SK-N-SH (cell line): ENCODE results near the gene GCNT2. TPM values are rescaled to one million over a fixed set of nuclear protein-coding genes. Genes with fewer than 3 reads are reported as not detected.

Experiments used
- CTCF ChIA-PET: fragments of 300-600, 350-600 bp; formaldehyde crosslinking; extraction: SDS; loops from one replicate; lab custom pipeline; 2021; lab: Yijun Ruan, JAX
- POLR2A ChIA-PET: fragments of 350-600 bp; sonication (Branson Sonifier 250); formaldehyde crosslinking; extraction: SDS; loops from one replicate; lab custom pipeline; 2020; ENCODE audit warnings: antibody characterized with exemption, inconsistent platforms; lab: Yijun Ruan, JAX
- DNase-seq: peaks from one replicate; pipeline ENCODE4 v3.0.0; 2012
- H2AFZ ChIP-seq: fragments of 200-600 bp; sonication (generic); 2 replicates; pipeline ENCODE4 v1.8.1; 2016; ENCODE audit warnings: antibody characterized with exemption, mild to moderate bottlenecking, low read depth
- H3F3A ChIP-seq: fragments of 200-600 bp; sonication (generic); replicated peaks from 2 replicates; pipeline ENCODE3; 2016; ENCODE audit warnings: antibody characterized with exemption, mild to moderate bottlenecking; ENCODE audit not compliant: insufficient read depth
- H3K27ac ChIP-seq, 2 experiments: fragments of 200-500 bp in 1 of 2; fragments of 200-600 bp in 1 of 2; sonication (Bioruptor generic) in 1 of 2; sonication (generic), shearing (Covaris generic) in 1 of 2; 2 replicates each; pipeline versions ENCODE4 v1.5.1 to v1.6.1; 2014 to 2016; ENCODE audit warnings: low read depth in 2 of 2, inconsistent platforms in 1 of 2, low read length in 1 of 2, mild to moderate bottlenecking in 1 of 2, mixed read lengths in 1 of 2
- H3K27me3 ChIP-seq: fragments of 200-600 bp; sonication (generic), shearing (Covaris generic); 2 replicates; pipeline ENCODE4 v1.6.1; 2016; ENCODE audit warnings: mixed run types; ENCODE audit not compliant: insufficient read depth
- H3K36me3 ChIP-seq, 2 experiments: fragments of 200-500 bp in 1 of 2; fragments of 200-600 bp in 1 of 2; sonication (Bioruptor generic) in 1 of 2; sonication (generic) in 1 of 2; replicated peaks in 1 of 2; 2 replicates each; pipeline versions ENCODE3 to v1.5.1; 2014 to 2016; ENCODE audit warnings: low read length in 1 of 2, mild to moderate bottlenecking in 1 of 2; ENCODE audit not compliant: insufficient read depth in 2 of 2, control insufficient read depth in 1 of 2
- H3K4me1 ChIP-seq, 2 experiments: fragments of 200-500 bp in 1 of 2; fragments of 200-600 bp in 1 of 2; sonication (Bioruptor generic) in 1 of 2; sonication (generic), shearing (Covaris generic) in 1 of 2; 2 replicates each; pipeline versions ENCODE4 v1.5.1 to v1.6.1; 2014 to 2016; ENCODE audit warnings: low read depth in 1 of 2, low read length in 1 of 2, mixed run types in 1 of 2; ENCODE audit not compliant: insufficient read depth in 2 of 2, control insufficient read depth in 1 of 2
- H3K4me2 ChIP-seq: fragments of 200-600 bp; sonication (generic), shearing (Covaris generic); 2 replicates; pipeline ENCODE4 v1.6.1; 2017; ENCODE audit warnings: mixed run types
- H3K4me3 ChIP-seq, 2 experiments: fragments of 200-500 bp in 1 of 2; fragments of 200-600 bp in 1 of 2; sonication (Bioruptor generic) in 1 of 2; sonication (generic), shearing (Covaris generic) in 1 of 2; 2 replicates each; pipeline versions ENCODE4 v1.5.1 to v1.8.1; 2014 to 2016; ENCODE audit warnings: low read depth in 2 of 2, inconsistent platforms in 1 of 2, low read length in 1 of 2, mild to moderate bottlenecking in 1 of 2, mixed read lengths in 1 of 2, moderate library complexity in 1 of 2
- H3K79me2 ChIP-seq: fragments of 200-600 bp; sonication (generic); 2 replicates; pipeline ENCODE4 v1.8.1; 2017; ENCODE audit warnings: mild to moderate bottlenecking; ENCODE audit not compliant: insufficient read depth
- H3K9ac ChIP-seq: fragments of 200-600 bp; sonication (generic); 2 replicates; pipeline ENCODE4 v1.6.1; 2017; ENCODE audit warnings: mixed run types
- H3K9me2 ChIP-seq: fragments of 200-600 bp; sonication (generic); 2 replicates; pipeline ENCODE4 v1.6.1; 2017; ENCODE audit warnings: mixed run types
- H3K9me3 ChIP-seq: fragments of 200-600 bp; sonication (generic); 2 replicates; pipeline ENCODE4 v1.6.1; 2017; ENCODE audit warnings: mixed run types, mild to moderate bottlenecking, moderate library complexity
- H4K20me1 ChIP-seq: fragments of 200-600 bp; sonication (generic); 2 replicates; pipeline ENCODE4 v1.6.1; 2017; ENCODE audit warnings: mild to moderate bottlenecking, mixed run types; ENCODE audit not compliant: insufficient read depth
- ELF1 ChIP-seq: IDR thresholded peaks from 2 replicates; pipeline ENCODE4 v1.4.0; 2012
- GABPA ChIP-seq: IDR thresholded peaks from 2 replicates; pipeline ENCODE4 v1.4.0; 2012; ENCODE audit warnings: low read depth, mild to moderate bottlenecking
- TAF1 ChIP-seq: IDR thresholded peaks from 2 replicates; pipeline ENCODE4 v1.6.1; 2012; ENCODE audit warnings: low read depth, mild to moderate bottlenecking, low read length, moderate library complexity, borderline replicate concordance
- WGBS: methylation state at CpG from one replicate; pipeline ENCODE4 v1.1.6; 2017; ENCODE audit warnings: low lambda C conversion rate; 5-methylcytosine and 5-hydroxymethylcytosine counted together
- polyA plus RNA-seq, 3 experiments: library from polyadenylated mRNA; depleted of rRNA; stranded (reverse); fragments of >200 nt; gene quantifications; 2 replicates each; pipeline ENCODE4 v1.2.3, GENCODE V29; 2012
- small RNA-seq, 7 experiments: library from RNA; depleted of rRNA; stranded (forward); fragments of <200 nt; gene quantifications; one replicate each; pipeline ENCODE3, GENCODE V24; 2012

GCNT2 gene
- polyA plus RNA-seq, 1 of the 3 experiments (the other 2 are of a cell fraction) = 0.13 TPM

DNA sequence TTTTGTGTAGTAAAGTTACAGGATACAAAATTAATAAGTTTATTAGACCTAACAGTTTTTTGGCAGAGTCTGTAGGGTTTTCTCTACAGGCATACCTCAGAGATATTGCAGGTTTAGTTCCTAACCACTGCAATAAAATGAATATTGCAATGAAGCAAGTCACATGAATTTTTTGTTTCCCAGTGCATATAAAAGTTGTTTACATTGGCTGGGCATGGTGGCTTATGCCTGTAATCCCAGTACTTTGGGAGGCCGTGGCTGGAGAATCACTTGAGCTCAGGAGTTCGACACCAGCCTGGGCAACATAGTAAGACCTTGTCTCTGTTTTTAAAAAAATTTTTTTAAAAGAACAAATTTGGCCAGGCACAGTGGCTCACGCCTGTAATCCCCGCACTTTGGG lies 157.3 kb downstream of the GCNT2 start:
- no peaks in the 10 kb centered on the region for H3K27me3 ChIP-seq
- no peak for DNase-seq
- H3K9me2 ChIP-seq = no peaks in the 10 kb centered on the region
- H2AFZ ChIP-seq = no peak overlapping the region
- H3K9me3 ChIP-seq = no peaks in the 10 kb centered on the region
- no peaks in the 10 kb centered on the region for H3K36me3 ChIP-seq
- ChIA-PET CTCF (no interaction called here), POLR2A (no interaction called here)
- no peak overlapping the region for H3K9ac ChIP-seq
- TF ChIP-seq TAF1 (no peak), GABPA (no peak), ELF1 (no peak)
- H3F3A ChIP-seq = no peaks in the 10 kb centered on the region
- 84% methylated on average over 4 of the region's 4 CpGs for WGBS
- no peak overlapping the region for H3K4me3 ChIP-seq
- H4K20me1 ChIP-seq = no peaks in the 10 kb centered on the region
- no peaks in the 10 kb centered on the region for H3K79me2 ChIP-seq
- no peak overlapping the region for H3K4me2 ChIP-seq
- H3K27ac ChIP-seq = no peak overlapping the region
- H3K4me1 ChIP-seq = no peaks in the 10 kb centered on the region

Small RNA genes within 50 kb of the gene (small RNA-seq; reads per million reads assigned to genes)
- gene RF00019 = 0 reads per million in 7 experiments

Other genes with a start within 250 kb of the GCNT2 start
- 0.02 and 0.07 TPM in 2 replicates for gene TFAP2A, start 106.3 kb upstream of the GCNT2 start, polyA plus RNA-seq (2012; rRNA removed)
- gene C6orf52, start 173.3 kb downstream of the GCNT2 start, polyA plus RNA-seq (2012; rRNA removed) = 0.71 and 1.4 TPM in 2 replicates
- gene PAK1IP1, start 173.6 kb downstream of the GCNT2 start, polyA plus RNA-seq (2012; rRNA removed) = 16.2 and 19.1 TPM in 2 replicates
- 199 and 214 TPM in 2 replicates for gene TMEM14C, start 201.7 kb downstream of the GCNT2 start, polyA plus RNA-seq (2012; rRNA removed)
- 89.0 and 93.6 TPM in 2 replicates for gene TMEM14B, start 226.5 kb downstream of the GCNT2 start, polyA plus RNA-seq (2012; rRNA removed)